ENCODE data around the gene MSH5. TPM values are rescaled to one million over a fixed set of nuclear protein-coding genes. Genes with fewer than 3 reads are reported as not detected.

Gene MSH5
- total and polyA plus RNA-seq, 2 experiments from 2014 or later: 12.1 to 23.9 TPM

DNA sequence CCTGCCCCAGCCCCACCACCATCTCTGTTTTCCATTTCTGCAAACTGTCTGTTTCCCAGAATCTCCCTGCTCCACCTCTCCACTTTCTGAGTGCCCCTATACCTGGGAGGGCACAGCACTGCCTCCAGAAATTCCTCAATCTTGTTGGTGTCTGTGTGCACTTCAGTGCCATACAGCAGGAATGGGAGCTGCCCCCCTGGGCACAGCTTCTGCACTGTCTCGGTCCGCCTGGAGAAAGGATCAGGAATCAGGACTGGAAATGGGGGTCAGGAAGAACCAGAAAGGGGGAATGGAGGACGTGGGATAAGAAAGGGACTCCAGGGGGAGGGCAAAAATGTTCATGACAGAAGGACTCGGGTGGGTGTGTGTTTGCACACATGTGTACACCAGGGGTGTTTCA is 6.1 kb upstream of the MSH5 start:
- Mint-ChIP-seq H3K27me3 (ENCODE audit: insufficient read depth, low read depth, poor library complexity) (peaks cover 29% of the 10 kb centered on the region), H3K9me3 (no peaks in the 10 kb centered on the region), H3K27ac (no peak overlapping the region; the same call in 1 of the 2 replicates), H3K36me3 (ENCODE audit: low read depth) (peaks cover 42% of the 10 kb centered on the region), H3K4me3 (peak overlapping the region; percentile 92; the same call in 1 of the 3 replicates), H3K4me1 (peaks cover 49% of the 10 kb centered on the region)
- H3K36me3 ChIP-seq (ENCODE audit: insufficient read depth): peaks cover 29% of the 10 kb centered on the region
- H2AFZ ChIP-seq: no peak overlapping the region
- H3K79me2 ChIP-seq (replicated peaks; ENCODE audit: insufficient read depth): peaks cover 27% of the 10 kb centered on the region
- ATAC-seq (no peak), DNase-seq (ENCODE audit: low spot score) (no peak)
- no peaks in the 10 kb centered on the region for H3K9me2 ChIP-seq (ENCODE audit: insufficient read depth)
- peaks cover 11% of the 10 kb centered on the region; the same call in 1 of the 2 replicates for H4K20me1 ChIP-seq (replicated peaks; ENCODE audit: insufficient read depth)
- peaks cover 42% of the 10 kb centered on the region for H3K4me1 ChIP-seq (ENCODE audit: insufficient read depth)
- no peak for TF ChIP-seq JUNB (IDR thresholded peaks at IDR 0.05; ENCODE audit: unreplicated experiment)
- TF ChIP-seq, protein P1, sequence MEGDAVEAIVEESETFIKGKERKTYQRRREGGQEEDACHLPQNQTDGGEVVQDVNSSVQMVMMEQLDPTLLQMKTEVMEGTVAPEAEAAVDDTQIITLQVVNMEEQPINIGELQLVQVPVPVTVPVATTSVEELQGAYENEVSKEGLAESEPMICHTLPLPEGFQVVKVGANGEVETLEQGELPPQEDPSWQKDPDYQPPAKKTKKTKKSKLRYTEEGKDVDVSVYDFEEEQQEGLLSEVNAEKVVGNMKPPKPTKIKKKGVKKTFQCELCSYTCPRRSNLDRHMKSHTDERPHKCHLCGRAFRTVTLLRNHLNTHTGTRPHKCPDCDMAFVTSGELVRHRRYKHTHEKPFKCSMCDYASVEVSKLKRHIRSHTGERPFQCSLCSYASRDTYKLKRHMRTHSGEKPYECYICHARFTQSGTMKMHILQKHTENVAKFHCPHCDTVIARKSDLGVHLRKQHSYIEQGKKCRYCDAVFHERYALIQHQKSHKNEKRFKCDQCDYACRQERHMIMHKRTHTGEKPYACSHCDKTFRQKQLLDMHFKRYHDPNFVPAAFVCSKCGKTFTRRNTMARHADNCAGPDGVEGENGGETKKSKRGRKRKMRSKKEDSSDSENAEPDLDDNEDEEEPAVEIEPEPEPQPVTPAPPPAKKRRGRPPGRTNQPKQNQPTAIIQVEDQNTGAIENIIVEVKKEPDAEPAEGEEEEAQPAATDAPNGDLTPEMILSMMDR (conservative IDR thresholded peaks at IDR 0.05; ENCODE audit: low read depth in 2 of 2): no peak
- TF ChIP-seq NANOG (IDR thresholded peaks at IDR 0.05; ENCODE audit: borderline replicate concordance): no peak
- TF ChIP-seq EZH2phosphoT487 (IDR thresholded peaks at IDR 0.05; ENCODE audit: unreplicated experiment): no peak
- no peak for TF ChIP-seq CREB1 (CRISPR knock-in tag; IDR thresholded peaks at IDR 0.05; ENCODE audit: low read depth)
- TF ChIP-seq ZNF462 (CRISPR knock-in tag; IDR thresholded peaks at IDR 0.05): no peak
- no peak overlapping the region for H3K4me2 ChIP-seq
- H3K4me3 ChIP-seq: no peak overlapping the region
- H3K27me3 ChIP-seq (ENCODE audit: insufficient read depth): peaks cover 3% of the 10 kb centered on the region; the same call in 1 of the 2 replicates
- no peak overlapping the region for H3K27ac ChIP-seq (ENCODE audit: low read depth)
- H3F3A ChIP-seq (replicated peaks; ENCODE audit: low read depth): peaks cover 62% of the 10 kb centered on the region
